Activated CD4-positive, alpha-beta T cell treated with anti-CD3 and anti-CD28 coated beads, Interleukin-2, amount 50 U/mL, for 24 hours (primary cell): Measurements from ENCODE around the gene PPP2R2C.

Experiments used
- DNase-seq, 2 donors: peaks; one replicate each; pipeline ENCODE4 v3.0.0-alpha.2; 2020; ENCODE audit warnings: low read depth in 1 of 2, low spot score in 1 of 2

Gene PPP2R2C

GRCh38 chr4:6383009-6383404 is 89.4 kb downstream of the PPP2R2C start:
- no peak for DNase-seq

- no peak for DNase-seq
These were observed 90.8 kb downstream of the PPP2R2C start for GRCh38 chr4:6381571-6382123.

GRCh38 chr4:6380746-6381410 is 91.5 kb downstream of the PPP2R2C start:
- DNase-seq: no peak

GRCh38 chr4:6379767-6380745 is 92.4 kb downstream of the PPP2R2C start:
- no peak for DNase-seq

- DNase-seq: no peak
These were observed 93.6 kb downstream of the PPP2R2C start for GRCh38 chr4:6378493-6379445.

GRCh38 chr4:6377626-6378492 is 94.6 kb downstream of the PPP2R2C start:
- DNase-seq: no peak

- no peak for DNase-seq
These were observed 96.7 kb downstream of the PPP2R2C start for GRCh38 chr4:6375620-6376295.

GRCh38 chr4:6374575-6374974 is 97.8 kb downstream of the PPP2R2C start:
- DNase-seq: no peak

- DNase-seq: no peak
These were observed 98.6 kb downstream of the PPP2R2C start for GRCh38 chr4:6373541-6374410.

- no peak for DNase-seq
These were observed 99.5 kb downstream of the PPP2R2C start for GRCh38 chr4:6372649-6373525.

- DNase-seq: no peak
These were observed 100.6 kb downstream of the PPP2R2C start for GRCh38 chr4:6371812-6372211.

GRCh38 chr4:6371271-6371670 is 101.1 kb downstream of the PPP2R2C start:
- no peak for DNase-seq

GRCh38 chr4:6369924-6370645 is 102.3 kb downstream of the PPP2R2C start:
- DNase-seq: no peak

GRCh38 chr4:6369511-6369910 is 102.9 kb downstream of the PPP2R2C start:
- DNase-seq: no peak

- DNase-seq: no peak
These were observed 103.4 kb downstream of the PPP2R2C start for GRCh38 chr4:6369035-6369434.

GRCh38 chr4:6368601-6369000 is 103.8 kb downstream of the PPP2R2C start:
- no peak for DNase-seq

GRCh38 chr4:6368096-6368495 is 104.3 kb downstream of the PPP2R2C start:
- no peak for DNase-seq
